ENCODE data around the gene TM4SF20. TPM values are rescaled to one million over a fixed set of nuclear protein-coding genes. Genes with fewer than 3 reads are reported as not detected.
"Not testable (repeated sequence)": the region's sequence is repeated elsewhere in the genome, so short reads cannot be mapped to it uniquely, and the experiment has no call there.

TM4SF20 gene
- polyA plus RNA-seq, 1 donor from 2014 or later = not detected

GRCh38 chr2:227365833-227366232 is 13.3 kb downstream of the TM4SF20 start:
- H3K9me2 ChIP-seq (ENCODE audit: insufficient read depth, low read length) = no peaks in the 10 kb centered on the region
- no peaks in the 10 kb centered on the region for H3K27me3 ChIP-seq (ENCODE audit: insufficient read depth, low read depth, low read length)

GRCh38 chr2:227364585-227365263 is 14.4 kb downstream of the TM4SF20 start:
- H2AFZ ChIP-seq (ENCODE audit: low read depth, low read length); H3K27ac ChIP-seq (ENCODE audit: low read length); H3K4me2 ChIP-seq (ENCODE audit: low read length); H3K9ac ChIP-seq (ENCODE audit: low read length); H3K4me3 ChIP-seq (ENCODE audit: low read length); H3F3A ChIP-seq (ENCODE audit: insufficient read depth, low read length, poor library complexity, severe bottlenecking); H3K9me3 ChIP-seq (ENCODE audit: low read length); H3K79me2 ChIP-seq (replicated peaks; ENCODE audit: insufficient read depth, low read length); H3K9me2 ChIP-seq (ENCODE audit: insufficient read depth, low read length); H4K20me1 ChIP-seq (ENCODE audit: insufficient read depth); H3K27me3 ChIP-seq (ENCODE audit: insufficient read depth, low read depth, low read length); H3K36me3 ChIP-seq (ENCODE audit: insufficient read depth, low read length): not testable (repeated sequence)

More at GRCh38 chr2:227365833-227366232, 13.3 kb downstream of the TM4SF20 start:
- Histone ChIP-seq H3K9ac (ENCODE audit: low read length) (no peak overlapping the region), H4K20me1 (ENCODE audit: insufficient read depth) (no peaks in the 10 kb centered on the region), H3F3A (ENCODE audit: insufficient read depth, low read length, poor library complexity, severe bottlenecking) (no peaks in the 10 kb centered on the region), H3K27ac (ENCODE audit: low read length) (no peak overlapping the region), H2AFZ (ENCODE audit: low read depth, low read length) (no peak overlapping the region), H3K4me3 (ENCODE audit: low read length) (no peak overlapping the region), H3K36me3 (ENCODE audit: insufficient read depth, low read length) (peaks cover 5% of the 10 kb centered on the region), H3K79me2 (replicated peaks; ENCODE audit: insufficient read depth, low read length) (no peaks in the 10 kb centered on the region), H3K4me2 (ENCODE audit: low read length) (no peak overlapping the region), H3K9me3 (ENCODE audit: low read length) (no peaks in the 10 kb centered on the region)
- TF ChIP-seq TAF1 (IDR thresholded peaks at IDR 0.05; ENCODE audit: low read depth) (no peak), CTCF (IDR thresholded peaks at IDR 0.05; ENCODE audit: poor library complexity, severe bottlenecking) (no peak), POLR2AphosphoS5 (IDR thresholded peaks at IDR 0.05) (no peak), MXI1 (conservative IDR thresholded peaks at IDR 0.05; ENCODE audit: poor library complexity, severe bottlenecking) (no peak)

- H3F3A ChIP-seq (ENCODE audit: insufficient read depth, low read length, poor library complexity, severe bottlenecking) = no peaks in the 10 kb centered on the region
- H3K27ac ChIP-seq (ENCODE audit: low read length) = no peak overlapping the region
- H3K9ac ChIP-seq (ENCODE audit: low read length) = no peak overlapping the region
- H4K20me1 ChIP-seq (ENCODE audit: insufficient read depth) = no peaks in the 10 kb centered on the region
- no peak overlapping the region for H2AFZ ChIP-seq (ENCODE audit: low read depth, low read length)
- H3K9me2 ChIP-seq (ENCODE audit: insufficient read depth, low read length) = no peaks in the 10 kb centered on the region
- no peaks in the 10 kb centered on the region for H3K79me2 ChIP-seq (replicated peaks; ENCODE audit: insufficient read depth, low read length)
- no peaks in the 10 kb centered on the region for H3K27me3 ChIP-seq (ENCODE audit: insufficient read depth, low read depth, low read length)
- H3K9me3 ChIP-seq (ENCODE audit: low read length) = no peaks in the 10 kb centered on the region
- H3K4me3 ChIP-seq (ENCODE audit: low read length) = no peak overlapping the region
- H3K36me3 ChIP-seq (ENCODE audit: insufficient read depth, low read length) = peaks cover 6% of the 10 kb centered on the region
- H3K4me2 ChIP-seq (ENCODE audit: low read length) = no peak overlapping the region
- TF ChIP-seq CTCF (IDR thresholded peaks at IDR 0.05; ENCODE audit: poor library complexity, severe bottlenecking) (no peak), EZH2 (IDR thresholded peaks at IDR 0.05; ENCODE audit: borderline replicate concordance, insufficient read depth, low read length, poor library complexity, severe bottlenecking) (no peak), REST (IDR thresholded peaks at IDR 0.05; ENCODE audit: borderline replicate concordance) (no peak), MXI1 (conservative IDR thresholded peaks at IDR 0.05; ENCODE audit: poor library complexity, severe bottlenecking) (no peak), SMC3 (conservative IDR thresholded peaks at IDR 0.05; ENCODE audit: poor library complexity) (no peak), POLR2AphosphoS5 (IDR thresholded peaks at IDR 0.05) (no peak), EP300 (conservative IDR thresholded peaks at IDR 0.05; ENCODE audit: poor library complexity, severe bottlenecking) (no peak), RAD21 (conservative IDR thresholded peaks at IDR 0.05) (no peak), TAF1 (IDR thresholded peaks at IDR 0.05; ENCODE audit: low read depth) (no peak)
Measured at GRCh38 chr2:227363756-227364155, 15.3 kb downstream of the TM4SF20 start.
